Lower leg skin (tissue), 3 donors: ENCODE data around the gene PRICKLE2.

Source experiments
- CTCF ChIP-seq, 3 donors: fragments of 450-650 bp; IDR thresholded peaks; one replicate each; pipeline ENCODE4 v1.5.1; 2016; ENCODE audit warnings: antibody characterized with exemption in 3 of 3, mild to moderate bottlenecking in 3 of 3, moderate library complexity in 2 of 3
- POLR2A ChIP-seq, 2 donors: fragments of 450-650 bp; IDR thresholded peaks; one replicate each; pipeline ENCODE4 v1.6.1; 2016 to 2017; ENCODE audit warnings: antibody characterized with exemption in 2 of 2, mild to moderate bottlenecking in 1 of 2, moderate library complexity in 1 of 2

DNA sequence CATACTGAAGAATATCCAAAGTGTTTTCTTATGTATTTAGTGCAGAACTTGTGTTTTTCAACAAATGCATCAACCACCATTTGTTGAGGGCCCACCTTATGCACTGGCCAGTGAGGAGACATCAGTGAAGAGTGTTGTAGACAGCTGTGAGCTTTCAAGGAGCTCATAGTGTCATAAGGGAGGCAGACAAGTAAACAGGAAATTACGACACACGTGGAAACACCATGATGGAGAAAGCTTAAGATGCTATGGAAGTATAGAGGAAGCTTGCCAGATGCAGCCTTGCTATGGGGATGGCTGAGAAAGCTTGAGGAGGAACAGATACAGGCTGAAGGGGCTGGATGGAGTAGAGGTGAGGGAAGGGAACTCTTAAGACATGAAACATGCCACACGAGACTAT lies 151.2 kb downstream of the PRICKLE2 start:
- TF ChIP-seq CTCF (IDR thresholded peaks at IDR 0.05) (no peak), POLR2A (IDR thresholded peaks at IDR 0.05) (no peak)
